Activated T-helper 1 cell treated with Interleukin-2 at 50 U/mL for 16 hours (primary cell): Measurements from ENCODE around the gene HOXD9.

Source experiments
- DNase-seq: peaks from one replicate; pipeline ENCODE4 v3.0.0-alpha.2; 2020; ENCODE audit warnings: low read depth

Gene HOXD9

DNA sequence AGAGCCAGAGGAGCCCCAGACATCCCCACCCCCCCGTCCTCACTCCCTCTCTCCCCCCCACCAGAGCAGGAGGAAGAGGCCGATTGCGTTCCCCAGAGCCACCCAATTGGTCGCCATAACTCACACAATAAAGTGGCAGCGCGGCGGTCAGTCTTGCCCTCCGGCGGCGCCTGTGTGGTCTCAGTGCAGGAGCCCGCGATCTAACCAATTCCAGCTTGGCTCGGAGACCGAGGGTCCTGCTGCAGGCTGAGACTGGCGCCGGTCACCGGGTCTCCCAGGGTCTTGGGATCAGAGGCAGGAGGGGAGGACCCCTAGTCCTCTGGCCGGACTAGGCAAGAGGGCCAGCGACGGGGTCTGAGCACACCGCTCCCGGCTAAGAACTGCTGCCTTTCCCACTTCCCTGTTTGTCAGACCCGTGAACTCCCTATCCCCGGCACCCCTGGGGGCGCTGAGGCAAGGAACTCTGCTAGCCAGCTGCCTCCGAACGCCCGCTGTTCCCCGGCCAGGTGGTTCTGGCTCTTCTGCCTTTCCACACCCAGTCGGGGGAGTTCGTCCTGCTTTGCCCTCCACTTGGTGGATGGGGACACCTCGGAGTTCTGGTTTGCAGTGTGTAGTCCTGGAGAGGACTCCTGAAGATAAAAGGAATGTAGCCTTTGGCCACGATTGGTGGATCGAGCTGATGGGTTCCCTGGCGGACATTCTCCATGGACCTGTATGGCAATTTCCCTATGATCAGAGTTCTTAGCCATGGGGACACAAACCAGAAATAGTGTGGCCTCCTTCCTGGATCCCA lies 24.0 kb upstream of the HOXD9 start:
- no peak for DNase-seq

DNA sequence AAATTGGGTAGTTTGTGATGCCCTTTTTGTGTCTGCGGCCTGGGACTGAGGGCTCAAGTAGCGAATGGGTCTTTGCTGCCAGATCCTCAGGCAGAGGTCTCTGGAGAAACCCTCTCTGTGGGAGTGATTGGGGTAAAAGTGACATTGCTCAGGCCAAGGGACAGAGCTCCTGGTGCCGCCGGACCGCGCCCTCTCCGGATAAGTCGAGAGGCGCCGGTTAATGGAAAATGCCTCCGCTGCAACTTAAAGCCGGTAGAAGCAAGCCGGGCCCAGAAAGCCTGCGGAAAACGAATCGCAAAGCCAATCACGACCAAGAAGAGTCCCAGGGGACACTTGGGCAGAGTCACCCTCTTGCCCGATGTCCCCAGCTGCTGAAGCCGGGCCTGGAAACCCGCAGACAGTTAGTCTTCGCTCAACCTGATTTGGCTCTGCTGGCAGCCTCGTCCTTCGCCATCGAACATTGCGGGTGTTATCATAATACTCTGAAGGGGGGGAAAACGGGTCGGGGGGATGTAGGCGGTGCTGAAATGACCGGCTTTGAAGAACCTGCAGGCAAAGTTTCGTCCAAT lies 23.3 kb upstream of the HOXD9 start:
- DNase-seq = no peak

DNA sequence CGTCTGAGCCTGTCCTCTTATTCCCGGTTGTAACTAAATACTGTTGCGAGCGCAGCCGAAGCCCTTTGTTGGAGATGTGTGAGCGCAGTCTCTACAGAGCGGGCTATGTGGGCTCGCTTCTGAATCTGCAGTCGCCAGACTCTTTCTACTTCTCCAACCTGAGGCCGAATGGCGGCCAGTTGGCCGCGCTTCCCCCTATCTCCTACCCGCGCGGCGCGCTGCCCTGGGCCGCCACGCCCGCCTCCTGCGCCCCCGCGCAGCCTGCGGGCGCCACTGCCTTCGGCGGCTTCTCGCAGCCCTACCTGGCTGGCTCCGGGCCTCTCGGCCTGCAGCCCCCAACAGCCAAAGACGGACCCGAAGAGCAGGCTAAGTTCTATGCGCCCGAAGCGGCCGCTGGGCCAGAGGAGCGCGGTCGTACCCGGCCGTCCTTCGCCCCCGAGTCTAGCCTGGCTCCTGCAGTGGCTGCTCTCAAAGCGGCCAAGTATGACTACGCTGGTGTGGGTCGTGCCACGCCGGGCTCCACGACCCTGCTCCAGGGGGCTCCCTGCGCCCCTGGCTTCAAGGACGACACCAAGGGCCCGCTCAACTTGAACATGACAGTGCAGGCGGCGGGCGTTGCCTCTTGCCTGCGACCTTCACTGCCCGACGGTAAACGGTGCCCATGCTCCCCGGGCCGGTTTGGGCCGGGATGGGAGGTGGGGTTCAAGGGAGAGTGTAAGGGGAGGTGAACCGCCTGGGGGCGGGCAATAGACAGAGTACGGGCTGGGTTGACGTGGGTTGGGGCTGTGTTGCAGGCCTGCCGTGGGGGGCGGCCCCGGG lies 22.6 kb upstream of the HOXD9 start, which contains the start of gene HOXD12:
HOXD12 (plus strand) TSS at position 68 of the 819 bp plus-strand sequence; CDS start at position 75, 7 bp downstream.
- DNase-seq = no peak

DNA sequence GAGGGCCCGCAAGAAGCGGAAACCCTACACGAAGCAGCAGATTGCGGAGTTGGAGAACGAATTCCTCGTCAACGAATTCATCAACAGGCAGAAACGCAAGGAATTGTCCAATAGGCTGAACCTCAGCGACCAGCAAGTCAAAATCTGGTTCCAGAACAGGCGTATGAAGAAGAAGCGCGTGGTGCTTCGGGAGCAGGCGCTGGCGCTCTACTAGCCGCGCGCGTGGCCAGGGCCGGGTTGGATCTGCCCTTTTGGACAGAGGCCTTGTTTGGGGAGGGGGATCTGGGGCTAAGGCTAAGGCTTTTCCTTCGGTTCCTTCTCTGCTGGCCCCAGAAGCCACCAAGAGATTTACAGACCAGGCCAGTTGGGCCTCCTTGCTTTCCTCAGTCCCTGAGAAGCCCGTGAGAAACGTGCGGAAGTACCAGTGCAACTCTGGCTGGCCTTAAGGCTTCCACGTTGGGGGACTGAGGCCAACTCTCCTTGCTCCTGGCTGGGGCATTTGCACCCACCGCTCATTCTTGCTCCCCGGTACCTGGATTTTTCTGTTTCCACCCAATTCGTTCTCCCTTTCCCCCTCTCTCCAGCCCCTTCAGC lies 21.9 kb upstream of the HOXD9 start:
- DNase-seq = no peak

DNA sequence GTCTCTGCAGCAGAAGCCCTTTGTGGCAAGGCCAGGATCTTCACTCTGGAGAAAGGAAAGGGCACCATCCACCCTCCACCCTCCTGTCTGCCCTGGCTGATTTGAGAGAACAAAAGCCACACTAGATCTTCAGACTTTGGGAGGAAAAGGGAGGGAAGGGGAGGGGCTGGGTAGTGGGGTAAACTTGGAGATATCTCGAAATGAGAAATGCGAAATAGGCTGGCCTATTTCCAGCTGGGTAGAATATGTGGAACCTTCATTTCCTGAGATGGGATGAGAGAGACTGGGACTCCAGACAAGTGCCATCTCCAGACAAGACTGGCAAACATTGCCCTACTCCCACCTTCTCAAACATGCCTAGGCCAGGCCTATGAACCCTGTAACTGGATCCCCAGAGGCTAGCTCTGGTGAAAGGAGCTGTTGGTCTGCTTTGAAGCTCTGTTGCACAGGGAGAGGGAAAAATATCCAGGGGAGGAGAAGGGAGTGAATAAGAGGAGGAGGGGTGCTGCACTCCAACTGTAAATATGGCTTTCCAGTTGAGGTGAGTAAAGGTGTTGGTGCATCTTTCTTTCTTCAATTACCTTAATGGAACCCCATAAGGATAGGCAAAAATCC lies 21.2 kb upstream of the HOXD9 start:
- no peak for DNase-seq

DNA sequence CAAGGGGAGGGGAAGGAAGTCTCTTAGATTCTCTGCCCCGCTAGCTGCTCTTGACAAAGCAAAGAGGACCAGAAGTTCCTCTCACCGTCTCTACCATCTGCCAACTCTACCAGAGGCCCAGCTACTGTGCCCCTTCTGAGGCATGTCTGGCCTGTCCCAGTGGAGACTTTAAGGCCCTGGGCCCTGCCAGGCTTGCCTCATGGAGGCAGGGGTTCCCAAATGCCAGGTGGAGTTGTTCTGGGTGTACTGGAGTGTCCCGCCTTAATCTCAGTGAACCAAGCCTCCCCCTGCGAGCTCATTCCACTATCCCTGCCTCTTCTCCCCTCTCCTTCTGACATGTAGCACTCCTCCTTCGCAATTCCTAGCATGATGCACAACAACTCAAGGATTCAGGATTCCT lies 20.7 kb upstream of the HOXD9 start:
- DNase-seq = no peak

DNA sequence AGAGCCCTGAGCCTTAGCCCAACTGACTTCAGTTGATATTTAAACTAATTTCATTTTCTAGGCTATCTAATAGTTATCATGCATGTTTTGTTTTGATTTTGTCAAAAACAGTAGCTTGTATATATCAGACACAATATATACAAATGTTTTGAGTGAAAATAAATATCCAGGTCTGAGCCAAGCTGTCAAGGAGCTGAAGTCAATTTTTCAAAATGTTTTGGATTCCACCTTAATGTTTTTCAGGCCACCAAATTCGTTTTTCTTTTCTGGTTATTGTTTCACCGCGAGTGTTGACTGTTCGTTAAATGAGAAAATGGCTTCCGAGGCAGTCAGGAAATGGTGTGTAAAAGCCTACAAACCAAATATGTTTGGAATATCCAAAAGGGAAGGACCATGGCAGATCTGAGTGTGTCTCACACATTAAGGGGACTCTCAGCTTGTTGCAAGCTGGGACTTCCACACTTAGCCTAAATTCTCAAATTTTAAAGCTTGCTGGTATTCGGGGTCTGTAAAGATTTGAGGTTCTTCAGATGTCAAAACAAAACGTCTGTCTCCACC lies 20.1 kb upstream of the HOXD9 start:
- no peak for DNase-seq

DNA sequence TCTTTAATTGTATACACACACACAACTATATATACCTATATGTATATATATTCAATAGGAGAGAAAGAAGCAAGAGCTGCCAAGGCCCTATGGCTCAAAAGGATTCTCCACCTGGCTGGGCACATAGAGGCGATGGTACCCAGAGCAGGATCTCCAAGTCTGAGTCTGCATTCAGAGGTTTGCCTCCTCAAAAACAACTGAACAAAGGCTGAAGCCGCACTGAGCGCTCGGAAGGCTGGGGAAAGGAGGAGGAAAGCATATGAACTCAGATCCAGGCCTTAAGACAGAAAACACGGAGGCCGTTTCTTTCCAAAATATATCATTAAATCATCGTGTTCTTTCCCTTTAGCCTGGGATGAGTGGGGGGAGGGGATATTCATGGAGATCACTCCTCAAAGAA lies 19.3 kb upstream of the HOXD9 start:
- no peak for DNase-seq

DNA sequence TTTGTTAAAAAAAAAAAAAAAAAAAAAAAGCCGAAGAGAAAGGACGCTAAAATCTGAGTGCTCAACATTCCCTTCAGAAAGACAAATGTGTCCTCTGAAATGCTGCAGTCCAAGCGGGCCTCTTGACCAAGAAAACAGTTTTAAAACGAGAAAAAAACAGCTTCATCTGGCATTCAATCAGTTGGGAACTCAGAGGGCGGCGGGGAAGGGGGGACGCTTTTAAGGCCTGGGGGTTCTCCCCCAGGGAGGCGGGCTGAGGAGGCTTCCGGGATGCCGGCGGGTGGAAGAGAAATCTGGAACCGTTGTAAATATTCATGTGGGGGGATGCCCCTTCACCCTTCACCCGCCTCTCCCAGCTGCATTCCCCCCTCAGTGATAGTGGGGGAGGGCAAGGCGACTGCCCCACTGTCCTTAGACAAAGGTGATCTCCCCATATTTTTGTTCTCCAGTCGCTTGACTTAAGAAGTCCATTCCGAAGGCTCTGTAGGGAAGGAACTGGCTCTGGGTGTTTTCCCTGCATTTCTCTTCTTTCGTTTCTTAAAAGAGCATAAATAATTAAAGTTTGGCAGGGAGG lies 18.7 kb upstream of the HOXD9 start:
- DNase-seq = no peak

DNA sequence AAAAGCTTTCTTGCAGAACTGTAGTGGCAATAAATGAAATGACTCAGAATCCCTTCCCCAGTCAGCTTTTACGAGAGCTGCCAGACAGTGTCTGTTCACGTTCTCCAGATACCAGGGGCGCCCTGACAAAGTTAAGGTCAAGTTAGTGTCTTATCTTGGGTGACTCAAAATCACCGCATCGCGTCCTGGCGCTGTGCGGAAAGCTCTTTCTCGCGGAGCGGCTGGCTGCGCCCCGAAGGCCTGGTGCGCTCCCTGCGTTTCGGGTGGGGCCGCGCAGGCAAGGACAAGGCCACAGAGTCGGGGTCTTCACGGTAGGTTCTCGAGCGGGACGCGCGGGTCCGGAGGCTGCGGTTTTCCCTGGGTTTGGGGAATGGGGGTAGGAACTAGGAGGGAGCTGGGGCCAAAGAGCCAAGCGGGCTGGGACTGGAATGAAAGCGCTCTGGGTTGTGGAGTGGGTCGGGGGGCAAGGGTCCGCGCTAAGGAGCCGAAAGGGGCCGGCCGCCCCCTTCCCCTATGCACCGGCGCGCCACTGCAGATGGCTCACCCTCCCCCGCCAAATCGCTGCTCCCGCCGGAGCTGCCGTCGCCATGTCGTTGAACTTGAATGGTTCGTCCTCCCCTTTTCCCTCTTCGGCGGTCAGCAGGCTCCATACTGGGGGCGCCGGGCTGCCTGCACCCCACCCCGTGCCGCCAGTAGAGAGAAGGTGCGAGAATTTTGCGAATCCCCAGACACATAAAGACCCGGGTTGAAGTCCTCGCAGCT lies 18.0 kb upstream of the HOXD9 start:
- DNase-seq = no peak

DNA sequence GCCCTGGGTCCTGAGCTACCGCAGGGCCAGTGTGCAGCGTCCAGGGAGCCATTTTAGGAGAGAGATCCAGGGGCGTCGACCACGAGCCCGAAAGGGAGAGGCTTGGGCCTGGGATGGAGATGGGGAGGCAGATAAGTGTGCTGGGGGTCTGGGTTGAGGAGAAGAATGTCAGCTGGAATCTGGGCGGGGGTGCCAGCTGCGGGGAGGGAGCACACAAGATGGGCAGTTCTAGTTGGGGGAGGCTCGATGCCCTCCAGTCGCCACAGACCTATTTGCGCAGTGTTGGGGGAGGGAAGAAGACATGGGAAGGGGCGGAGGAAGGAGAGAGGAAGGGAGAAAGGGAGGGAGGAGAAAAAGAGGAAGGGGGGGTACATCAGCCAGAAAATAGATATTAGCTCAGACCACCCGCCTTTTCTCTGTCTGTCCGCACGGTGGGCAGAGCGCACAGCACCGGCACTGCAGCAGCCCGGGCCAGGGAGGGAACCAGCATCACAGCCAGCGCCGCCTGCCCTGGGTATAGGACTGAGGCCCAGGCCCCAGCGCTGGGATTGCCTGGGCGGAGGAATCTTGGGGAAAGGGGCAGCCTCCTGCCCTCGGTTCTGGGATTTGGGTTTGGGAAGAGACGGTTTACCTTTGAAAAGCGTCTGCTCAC lies 17.3 kb upstream of the HOXD9 start:
- no peak for DNase-seq

DNA sequence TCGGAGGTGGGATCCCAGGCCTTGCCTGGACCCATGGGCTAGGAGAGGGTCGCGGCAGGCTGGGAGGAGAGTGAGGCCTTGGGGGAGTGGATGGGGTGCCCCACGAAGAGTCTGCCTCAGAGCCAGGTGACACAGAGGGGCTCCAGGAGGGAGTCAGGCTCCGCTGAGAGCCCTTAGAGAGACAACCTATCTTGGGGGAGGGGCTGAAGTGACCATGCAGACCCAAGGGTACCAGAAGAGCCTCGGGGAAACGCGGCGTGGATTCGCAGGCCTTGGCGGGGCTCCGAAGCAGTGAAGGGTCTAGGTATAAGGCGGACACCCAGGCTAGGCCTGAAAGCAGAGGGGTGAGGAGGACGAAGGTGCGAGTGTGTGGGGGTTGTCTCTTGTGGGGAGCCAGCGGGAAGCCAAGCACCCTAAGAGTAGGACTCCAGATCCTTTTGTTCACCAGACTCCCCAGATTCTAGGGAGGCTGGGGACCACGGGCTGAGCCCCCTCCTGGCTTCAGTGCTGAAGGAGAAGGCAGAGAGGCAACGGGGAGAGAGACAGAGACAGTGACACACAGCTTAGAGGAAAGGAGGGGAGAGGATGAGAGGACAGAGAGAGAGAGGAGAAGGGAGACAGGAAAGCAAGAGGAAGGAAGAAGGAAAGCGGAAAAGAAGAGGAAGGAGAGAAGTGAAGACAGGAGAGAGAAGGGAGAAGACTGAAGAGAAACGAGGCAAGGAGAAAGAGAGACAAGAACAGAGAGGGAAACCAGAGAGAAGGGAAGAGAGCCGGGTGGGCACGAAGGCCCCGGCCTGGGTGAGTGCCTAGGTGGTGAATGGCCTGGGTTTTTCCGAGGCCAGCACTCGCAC lies 16.6 kb upstream of the HOXD9 start:
- DNase-seq = no peak

DNA sequence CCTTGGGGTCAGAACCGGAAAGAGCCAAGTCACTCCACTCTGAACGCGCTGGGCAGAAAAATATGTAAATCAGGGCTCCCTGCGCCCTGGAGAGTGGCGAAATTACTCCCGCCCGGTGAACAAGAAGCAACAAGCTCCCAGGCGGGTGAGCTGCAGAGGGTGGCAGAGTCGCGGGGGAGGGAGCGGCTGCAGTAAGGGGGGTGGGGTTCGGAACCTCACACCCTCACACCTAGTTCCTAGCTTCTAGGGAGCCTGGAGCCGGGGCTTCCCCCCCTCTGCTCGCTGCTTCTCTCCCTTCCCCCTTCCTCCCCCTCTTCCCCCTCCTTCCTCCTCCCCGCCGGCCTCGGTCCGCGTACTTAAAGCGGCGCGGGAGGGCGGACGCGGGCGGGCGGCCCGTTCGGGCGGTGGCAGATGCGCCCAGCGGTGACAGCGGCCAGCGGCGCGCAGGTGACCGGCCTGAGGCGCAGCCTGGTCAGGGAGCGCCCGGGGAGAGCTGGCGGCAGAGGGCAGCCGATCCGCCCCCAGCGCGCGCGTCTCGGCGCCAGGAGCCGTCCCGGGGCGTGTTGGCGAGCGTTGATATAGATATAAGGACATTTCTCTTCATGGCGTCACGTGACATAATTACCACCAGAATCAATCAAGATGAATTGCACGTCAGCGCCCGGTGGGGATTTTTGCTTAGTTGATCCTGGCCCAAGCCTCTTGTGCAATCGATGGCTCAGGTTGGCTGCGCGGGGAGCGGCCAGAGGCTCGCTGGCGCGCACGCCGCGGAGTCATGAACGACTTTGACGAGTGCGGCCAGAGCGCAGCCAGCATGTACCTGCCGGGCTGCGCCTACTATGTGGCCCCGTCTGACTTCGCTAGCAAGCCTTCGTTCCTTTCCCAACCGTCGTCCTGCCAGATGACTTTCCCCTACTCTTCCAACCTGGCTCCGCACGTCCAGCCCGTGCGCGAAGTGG lies 15.7 kb upstream of the HOXD9 start, which contains the start of gene HOXD11:
HOXD11 (plus strand) TSS at position 700 of the 959 bp plus-strand sequence; CDS start at position 776, 76 bp downstream.
- DNase-seq = no peak

DNA sequence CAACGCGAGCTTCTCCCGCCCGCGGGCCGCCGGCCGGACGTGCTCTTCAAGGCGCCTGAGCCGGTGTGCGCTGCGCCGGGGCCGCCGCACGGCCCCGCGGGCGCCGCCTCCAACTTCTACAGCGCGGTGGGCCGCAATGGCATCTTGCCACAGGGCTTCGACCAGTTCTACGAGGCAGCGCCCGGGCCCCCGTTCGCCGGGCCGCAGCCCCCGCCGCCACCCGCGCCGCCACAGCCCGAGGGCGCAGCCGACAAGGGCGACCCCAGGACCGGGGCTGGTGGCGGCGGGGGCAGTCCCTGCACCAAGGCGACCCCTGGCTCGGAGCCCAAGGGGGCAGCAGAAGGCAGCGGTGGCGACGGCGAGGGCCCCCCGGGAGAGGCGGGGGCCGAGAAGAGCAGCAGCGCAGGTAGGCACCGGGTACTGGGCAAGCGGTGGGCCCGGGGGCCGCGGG lies 14.8 kb upstream of the HOXD9 start:
- DNase-seq = no peak

DNA sequence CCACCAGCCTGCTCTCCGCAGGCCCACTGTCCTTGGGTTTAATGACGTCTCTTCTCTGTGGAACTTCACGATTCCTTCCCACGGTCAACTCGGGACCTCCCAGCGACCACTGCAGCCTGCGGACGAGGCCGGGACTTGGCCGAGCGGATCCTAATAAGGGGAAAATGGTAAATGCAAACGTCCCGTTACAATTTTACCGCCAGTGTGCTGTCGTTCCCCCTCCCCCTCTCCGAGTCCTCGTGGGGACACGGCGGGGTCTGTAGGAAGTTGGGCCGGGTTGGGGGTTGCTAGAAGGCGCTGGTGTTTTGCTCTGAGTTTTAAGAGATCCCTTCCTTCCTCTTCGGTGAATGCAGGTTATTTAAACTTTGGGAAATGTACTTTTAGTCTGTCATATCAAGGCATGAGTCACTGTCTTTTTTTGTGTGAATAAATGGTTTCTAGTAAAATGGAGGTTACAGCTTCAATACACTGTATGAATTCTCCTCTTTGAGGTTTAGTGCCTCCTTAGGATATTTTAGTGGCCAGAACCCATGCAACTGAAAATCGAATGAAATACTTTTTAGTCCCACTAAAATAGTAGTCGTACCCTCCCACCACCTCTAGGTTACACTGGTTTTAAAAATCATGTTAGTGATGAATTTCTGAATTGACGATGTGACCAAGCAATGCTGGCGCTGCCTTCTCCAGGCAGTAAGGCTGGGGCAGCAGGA lies 13.2 kb upstream of the HOXD9 start:
- DNase-seq = no peak

DNA sequence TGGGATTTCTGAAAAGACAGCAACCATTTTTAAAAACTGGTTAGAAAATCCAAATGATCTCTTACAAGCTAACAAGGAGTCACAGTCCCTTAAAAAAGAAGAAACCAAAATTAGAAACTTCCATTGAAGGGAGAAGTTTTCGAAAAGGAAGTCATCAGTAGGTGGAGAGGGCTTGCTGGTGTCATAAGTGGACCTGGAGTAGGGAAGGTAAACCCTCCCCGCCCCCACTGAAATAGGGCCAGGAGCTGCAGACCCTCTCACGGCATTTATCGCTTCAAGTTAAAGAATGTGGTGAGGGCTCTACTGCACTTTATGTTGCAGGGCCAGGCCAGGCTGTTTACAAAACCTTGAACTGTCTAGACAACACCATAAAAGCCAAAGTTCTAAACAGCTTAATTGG lies 12.6 kb upstream of the HOXD9 start:
- no peak for DNase-seq
